Cardiac muscle cell (in vitro differentiated cells and primary cell): Measurements from ENCODE around the gene HSD11B1L. TPM values are rescaled to one million over a fixed set of nuclear protein-coding genes. Genes with fewer than 3 reads are reported as not detected.

ENCODE experiments used
- DNase-seq, 2 donors: peaks; one replicate each; pipeline versions ENCODE4 v3.0.0 to v3.0.0-alpha.2; 2010 to 2017; ENCODE audit warnings: low read depth in 1 of 2, low spot score in 1 of 2
- H3K27ac ChIP-seq: fragments of 200-600 bp; sonication (generic); 2 replicates; pipeline ENCODE4 v1.5.1; 2016
- H3K27me3 ChIP-seq: fragments of 200-600 bp; sonication (generic); 2 replicates; pipeline ENCODE4 v1.6.0; 2016; ENCODE audit warnings: control low read depth
- H3K36me3 ChIP-seq: fragments of 200-600 bp; sonication (generic); 2 replicates; pipeline ENCODE4 v1.5.1; 2016; ENCODE audit warnings: control low read depth
- H3K4me1 ChIP-seq: fragments of 200-600 bp; sonication (generic); 2 replicates; pipeline ENCODE4 v1.8.1; 2017; ENCODE audit warnings: low read depth, mild to moderate bottlenecking, mixed run types
- H3K4me3 ChIP-seq: fragments of 200-600 bp; sonication (generic); 2 replicates; pipeline ENCODE4 v1.5.1; 2016; ENCODE audit warnings: mild to moderate bottlenecking
- H3K9me3 ChIP-seq: fragments of 200-600 bp; sonication (generic); 2 replicates; pipeline ENCODE4 v1.5.1; 2017; ENCODE audit warnings: low read depth, mild to moderate bottlenecking, control low read depth
- polyA plus RNA-seq: library from polyadenylated mRNA; unstranded; fragments of >200 nt; fragmentation: Nextera tagmentation; extraction: Ambion mirVana; gene quantifications from 2 replicates; pipeline ENCODE4 v1.2.1, GENCODE V29; 2016
- total RNA-seq: library from RNA; depleted of rRNA; stranded (reverse); fragments of >200 nt; gene quantifications from 2 replicates; pipeline ENCODE4 v1.2.3, GENCODE V29; 2016
- TF ChIP-seq, protein P1 (sequence below): IDR thresholded peaks from 2 replicates; pipeline ENCODE4 v1.5.1; 2012; ENCODE audit warnings: low read depth, mild to moderate bottlenecking, low read length

The HSD11B1L gene
- total and polyA plus RNA-seq, 2 experiments from 2014 or later = 61.9 to 80.5 TPM

DNA sequence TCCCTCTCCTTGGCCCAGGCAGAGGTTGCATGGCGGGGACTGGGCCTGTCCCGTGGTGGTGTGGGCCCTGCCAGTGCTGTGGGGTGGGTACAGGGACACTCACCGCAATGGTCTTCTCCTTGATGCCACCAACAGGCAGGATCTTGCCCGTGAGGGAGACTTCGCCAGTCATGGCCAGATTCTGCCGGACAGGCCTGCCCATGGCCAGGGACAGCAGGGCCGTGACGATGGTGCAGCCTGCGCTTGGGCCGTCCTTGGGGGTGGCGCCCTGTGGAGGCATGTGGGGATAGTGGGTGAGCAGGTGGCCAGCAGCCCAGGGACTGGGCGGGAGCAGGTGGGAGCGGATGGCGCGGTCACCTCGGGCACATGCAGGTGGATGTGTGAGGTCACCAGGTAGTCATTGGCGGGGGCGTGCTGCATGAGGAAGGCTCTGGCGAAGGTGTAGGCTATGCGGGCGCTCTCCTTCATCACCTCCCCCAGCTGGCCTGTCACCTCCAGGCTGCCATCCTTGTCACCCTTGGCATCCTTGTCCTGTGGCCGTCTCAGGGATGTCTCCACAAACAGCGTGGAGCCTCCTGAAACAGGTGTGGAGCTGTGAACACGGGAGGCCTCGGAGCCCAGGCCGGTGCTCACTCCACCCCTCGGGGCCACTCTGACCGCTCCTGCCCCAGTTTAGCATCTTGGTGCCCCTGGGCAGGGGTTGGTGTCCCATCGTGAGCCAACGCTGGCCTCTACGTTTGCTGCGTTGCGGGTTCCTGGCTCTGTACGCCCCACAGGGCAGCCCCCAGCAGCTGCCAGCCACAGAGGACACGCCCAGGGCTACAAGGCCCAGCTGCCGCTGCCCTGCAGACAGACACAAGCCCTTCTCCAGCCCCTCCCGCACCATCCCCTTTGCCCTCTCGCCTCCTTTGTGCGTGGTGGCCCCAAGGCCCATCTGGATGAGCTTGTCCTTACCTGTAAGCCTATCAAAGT, 12.7 kb downstream of the HSD11B1L start:
- no peaks in the 10 kb centered on the region for H3K27me3 ChIP-seq
- DNase-seq = no peak
- H3K4me1 ChIP-seq = no peaks in the 10 kb centered on the region
- no peak overlapping the region for H3K4me3 ChIP-seq
- no peaks in the 10 kb centered on the region for H3K9me3 ChIP-seq
- peaks cover 37% of the 10 kb centered on the region for H3K36me3 ChIP-seq
- TF ChIP-seq, protein P1, sequence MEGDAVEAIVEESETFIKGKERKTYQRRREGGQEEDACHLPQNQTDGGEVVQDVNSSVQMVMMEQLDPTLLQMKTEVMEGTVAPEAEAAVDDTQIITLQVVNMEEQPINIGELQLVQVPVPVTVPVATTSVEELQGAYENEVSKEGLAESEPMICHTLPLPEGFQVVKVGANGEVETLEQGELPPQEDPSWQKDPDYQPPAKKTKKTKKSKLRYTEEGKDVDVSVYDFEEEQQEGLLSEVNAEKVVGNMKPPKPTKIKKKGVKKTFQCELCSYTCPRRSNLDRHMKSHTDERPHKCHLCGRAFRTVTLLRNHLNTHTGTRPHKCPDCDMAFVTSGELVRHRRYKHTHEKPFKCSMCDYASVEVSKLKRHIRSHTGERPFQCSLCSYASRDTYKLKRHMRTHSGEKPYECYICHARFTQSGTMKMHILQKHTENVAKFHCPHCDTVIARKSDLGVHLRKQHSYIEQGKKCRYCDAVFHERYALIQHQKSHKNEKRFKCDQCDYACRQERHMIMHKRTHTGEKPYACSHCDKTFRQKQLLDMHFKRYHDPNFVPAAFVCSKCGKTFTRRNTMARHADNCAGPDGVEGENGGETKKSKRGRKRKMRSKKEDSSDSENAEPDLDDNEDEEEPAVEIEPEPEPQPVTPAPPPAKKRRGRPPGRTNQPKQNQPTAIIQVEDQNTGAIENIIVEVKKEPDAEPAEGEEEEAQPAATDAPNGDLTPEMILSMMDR = no peak
- peak overlapping the region; percentile 4 for H3K27ac ChIP-seq

DNA sequence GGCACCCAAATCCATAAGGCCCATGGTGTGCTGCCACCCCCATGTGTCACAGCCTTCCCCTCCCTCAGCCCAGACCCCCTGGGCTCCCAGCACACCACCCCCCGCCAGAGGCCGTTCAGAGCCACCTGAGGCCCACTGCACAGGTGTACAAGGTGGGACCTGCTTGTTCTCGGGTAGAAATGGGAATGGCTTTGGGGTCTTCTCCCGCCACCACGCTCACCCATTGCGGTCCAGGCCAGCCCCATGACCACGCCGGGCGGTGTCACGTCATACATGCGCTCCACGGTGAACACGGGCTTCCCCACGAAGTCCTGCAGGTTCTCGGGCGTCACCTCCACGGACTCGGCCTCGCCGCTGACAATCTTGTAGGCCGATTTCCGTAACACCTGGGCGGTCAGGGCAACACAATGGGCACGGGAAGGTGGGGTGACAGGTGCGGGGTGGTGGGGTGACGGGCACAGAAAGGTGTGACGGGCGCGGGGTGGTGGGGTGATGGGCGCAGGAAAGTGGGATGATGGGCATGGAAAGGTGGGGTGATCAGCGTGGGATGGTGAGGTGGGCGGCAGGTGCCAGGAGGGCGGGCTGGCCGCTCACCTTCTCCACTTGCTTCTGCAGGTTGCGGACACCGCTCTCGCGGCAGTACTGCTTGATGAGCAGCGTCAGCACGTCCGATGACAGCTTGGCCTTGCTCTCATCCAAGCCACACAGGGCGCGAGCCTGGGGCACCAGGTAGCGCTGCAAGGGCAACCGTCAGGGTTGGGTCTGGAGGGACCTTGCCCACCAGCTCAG, 13.5 kb downstream of the HSD11B1L start:
- Histone ChIP-seq H3K27me3 (no peaks in the 10 kb centered on the region), H3K9me3 (no peaks in the 10 kb centered on the region), H3K4me3 (no peak overlapping the region), H3K36me3 (peaks cover 43% of the 10 kb centered on the region), H3K27ac (no peak overlapping the region), H3K4me1 (no peaks in the 10 kb centered on the region)
- no peak for DNase-seq
- TF ChIP-seq, protein P1 = no peak

DNA sequence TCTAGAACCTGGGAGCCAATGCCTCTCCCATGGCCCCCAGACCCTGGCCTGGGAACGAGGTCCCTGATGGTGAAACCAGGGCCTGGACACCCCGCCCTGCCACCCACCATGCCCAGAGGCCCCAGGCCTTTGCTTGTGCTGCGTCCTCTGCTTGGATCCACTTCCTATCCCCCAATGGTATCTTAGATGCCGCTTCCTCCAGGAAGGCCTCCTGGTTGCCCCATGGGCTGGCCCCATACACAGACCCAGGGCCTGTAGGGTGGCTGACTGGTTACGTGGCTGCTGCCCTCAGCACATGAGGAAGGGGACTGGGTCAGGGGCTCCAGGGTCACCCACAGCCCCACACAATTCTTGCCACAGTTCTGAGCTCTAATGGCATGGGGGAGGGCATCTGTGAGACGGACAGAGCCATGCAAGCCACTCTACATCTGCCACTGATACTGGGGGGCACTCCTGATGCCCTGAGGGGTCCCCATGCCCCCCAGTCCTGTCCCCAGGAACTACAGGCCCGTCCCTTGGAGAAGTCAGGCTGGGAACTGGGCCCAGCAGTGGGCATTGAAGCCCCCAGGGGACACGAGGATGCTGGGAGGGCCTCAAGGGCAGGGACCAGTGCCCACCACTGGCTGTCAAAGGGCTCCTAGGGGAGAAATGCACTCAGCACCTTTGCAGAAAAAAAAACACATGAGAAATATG, 14.3 kb downstream of the HSD11B1L start:
- DNase-seq = no peak
- Histone ChIP-seq H3K4me1 (no peaks in the 10 kb centered on the region), H3K36me3 (peaks cover 48% of the 10 kb centered on the region), H3K4me3 (no peak overlapping the region), H3K27ac (no peak overlapping the region), H3K27me3 (no peaks in the 10 kb centered on the region), H3K9me3 (no peaks in the 10 kb centered on the region)
- TF ChIP-seq, protein P1 = no peak

GRCh38 chr19:5695649-5696195, 14.9 kb downstream of the HSD11B1L start:
- Histone ChIP-seq H3K36me3 (peaks cover 52% of the 10 kb centered on the region), H3K9me3 (no peaks in the 10 kb centered on the region), H3K27ac (no peak overlapping the region), H3K4me3 (no peak overlapping the region), H3K27me3 (no peaks in the 10 kb centered on the region), H3K4me1 (no peaks in the 10 kb centered on the region)
- DNase-seq = no peak
- TF ChIP-seq, protein P1 = no peak
